Activated naive CD8-positive, alpha-beta T cell treated with anti-CD3 and anti-CD28 coated beads, Interleukin-2, amount 10 ng/mL, durations not matched to agents 7 days and 5 days (primary cell): ENCODE data around the gene CAVIN2. TPM values are rescaled to one million over a fixed set of nuclear protein-coding genes. Genes with fewer than 3 reads are reported as not detected.

Source experiments
- ATAC-seq: fragments of 150-1000 bp; cut with Tn5 transposase; one replicate; pipeline ENCODE4 v1.10.0; 2021; ENCODE audit warnings: low read depth, moderate library complexity
- POLR2A ChIA-PET: fragments of 350-600 bp; sonication (Branson Sonifier 250); formaldehyde crosslinking; loops from one replicate; lab custom pipeline; 2021; ENCODE audit warnings: antibody characterized with exemption; lab: Charles Lee
- DNase-seq: peaks from one replicate; pipeline ENCODE4 v3.0.0; 2021
- H3K27ac Mint-ChIP-seq: one replicate; pipeline ENCODE4 v1.8.0; 2022; ENCODE audit warnings: mild to moderate bottlenecking, mixed read lengths
- H3K27me3 Mint-ChIP-seq: one replicate; pipeline ENCODE4 v1.8.0; 2022; ENCODE audit warnings: mild to moderate bottlenecking, moderate library complexity, mixed read lengths
- H3K36me3 Mint-ChIP-seq: one replicate; pipeline ENCODE4 v1.8.0; 2021; ENCODE audit warnings: mild to moderate bottlenecking, mixed read lengths
- H3K4me1 Mint-ChIP-seq: one replicate; pipeline ENCODE4 v1.8.0; 2021; ENCODE audit warnings: mixed read lengths
- H3K4me3 Mint-ChIP-seq: one replicate; pipeline ENCODE4 v1.8.0; 2022; ENCODE audit warnings: mild to moderate bottlenecking, moderate library complexity, mixed read lengths
- H3K9me3 Mint-ChIP-seq: one replicate; pipeline ENCODE4 v1.8.0; 2021; ENCODE audit warnings: mixed read lengths
- total RNA-seq, 2 experiments: library from RNA; stranded (reverse); gene quantifications; one replicate each; pipeline ENCODE4 v1.2.3, GENCODE V29; 2021

CAVIN2 gene
- total RNA-seq: not detected

GRCh38 chr2:191846515-191847476 is at the start of gene CAVIN2:
Gene CAVIN2, minus strand, starts transcription at chr2:191847088. Its CDS starts 163 bp downstream, at chr2:191846925.
- H3K4me3 Mint-ChIP-seq: no peak within 1 kb of the TSS
- no peaks in the 10 kb centered on the region for H3K9me3 Mint-ChIP-seq
- H3K27me3 Mint-ChIP-seq: peaks cover 59% of the 10 kb centered on the region
- no peak within 1 kb of the TSS for H3K27ac Mint-ChIP-seq
- ATAC-seq (no peak), DNase-seq (no peak)
- POLR2A ChIA-PET: no interaction called here
- H3K4me1 Mint-ChIP-seq: no peaks in the 10 kb centered on the region
- no peaks in the 10 kb centered on the region for H3K36me3 Mint-ChIP-seq

GRCh38 chr2:191895743-191896142 is 48.9 kb upstream of the CAVIN2 start:
- Mint-ChIP-seq H3K9me3 (peaks cover 3% of the 10 kb centered on the region), H3K4me1 (no peaks in the 10 kb centered on the region), H3K36me3 (no peaks in the 10 kb centered on the region), H3K4me3 (no peak overlapping the region), H3K27ac (no peak overlapping the region), H3K27me3 (no peaks in the 10 kb centered on the region)
- no peak for DNase-seq
- POLR2A ChIA-PET: no interaction called here
- ATAC-seq: no peak

GRCh38 chr2:191895195-191895594 is 48.3 kb upstream of the CAVIN2 start:
- H3K4me3 Mint-ChIP-seq: no peak overlapping the region
- H3K36me3 Mint-ChIP-seq: no peaks in the 10 kb centered on the region
- DNase-seq: no peak

GRCh38 chr2:191894681-191895147 is 47.8 kb upstream of the CAVIN2 start:
- Mint-ChIP-seq H3K9me3 (no peaks in the 10 kb centered on the region), H3K27me3 (no peaks in the 10 kb centered on the region), H3K27ac (no peak overlapping the region), H3K36me3 (no peaks in the 10 kb centered on the region), H3K4me3 (no peak overlapping the region), H3K4me1 (no peaks in the 10 kb centered on the region)
- DNase-seq (no peak), ATAC-seq (no peak)
- POLR2A ChIA-PET: no interaction called here

More at GRCh38 chr2:191895195-191895594, 48.3 kb upstream of the CAVIN2 start:
- H3K27me3 Mint-ChIP-seq: no peaks in the 10 kb centered on the region
- no peak overlapping the region for H3K27ac Mint-ChIP-seq
- no peaks in the 10 kb centered on the region for H3K4me1 Mint-ChIP-seq
- no peaks in the 10 kb centered on the region for H3K9me3 Mint-ChIP-seq
- POLR2A ChIA-PET: no interaction called here
- ATAC-seq: no peak

GRCh38 chr2:191892391-191892790 is 45.5 kb upstream of the CAVIN2 start:
- H3K36me3 Mint-ChIP-seq: no peaks in the 10 kb centered on the region
- H3K27me3 Mint-ChIP-seq: no peaks in the 10 kb centered on the region
- ATAC-seq (no peak), DNase-seq (no peak)
- POLR2A ChIA-PET: no interaction called here
- H3K9me3 Mint-ChIP-seq: no peaks in the 10 kb centered on the region
- no peaks in the 10 kb centered on the region for H3K4me1 Mint-ChIP-seq
- no peak overlapping the region for H3K27ac Mint-ChIP-seq
- no peak overlapping the region for H3K4me3 Mint-ChIP-seq

- Mint-ChIP-seq H3K27me3 (no peaks in the 10 kb centered on the region), H3K27ac (no peak overlapping the region), H3K4me3 (no peak overlapping the region), H3K4me1 (no peaks in the 10 kb centered on the region), H3K9me3 (no peaks in the 10 kb centered on the region), H3K36me3 (no peaks in the 10 kb centered on the region)
- DNase-seq (no peak), ATAC-seq (no peak)
- POLR2A ChIA-PET: no interaction called here
Observed at GRCh38 chr2:191891656-191892055, 44.8 kb upstream of the CAVIN2 start.

GRCh38 chr2:191889931-191890330 is 43.0 kb upstream of the CAVIN2 start:
- Mint-ChIP-seq H3K27ac (no peak overlapping the region), H3K36me3 (no peaks in the 10 kb centered on the region), H3K4me3 (no peak overlapping the region), H3K9me3 (no peaks in the 10 kb centered on the region), H3K27me3 (peaks cover 2% of the 10 kb centered on the region), H3K4me1 (no peaks in the 10 kb centered on the region)
- POLR2A ChIA-PET: no interaction called here
- no peak for DNase-seq
- ATAC-seq: no peak

GRCh38 chr2:191888400-191889166 is 41.7 kb upstream of the CAVIN2 start:
- no peak overlapping the region for H3K4me3 Mint-ChIP-seq
- POLR2A ChIA-PET: no interaction called here
- no peaks in the 10 kb centered on the region for H3K9me3 Mint-ChIP-seq
- ATAC-seq (no peak), DNase-seq (no peak)
- peaks cover 2% of the 10 kb centered on the region for H3K27me3 Mint-ChIP-seq
- H3K27ac Mint-ChIP-seq: no peak overlapping the region
- H3K4me1 Mint-ChIP-seq: no peaks in the 10 kb centered on the region
- H3K36me3 Mint-ChIP-seq: no peaks in the 10 kb centered on the region

- ATAC-seq (no peak), DNase-seq (no peak)
- Mint-ChIP-seq H3K36me3 (no peaks in the 10 kb centered on the region), H3K27ac (no peak overlapping the region), H3K4me1 (no peaks in the 10 kb centered on the region), H3K4me3 (no peak overlapping the region), H3K27me3 (peaks cover 2% of the 10 kb centered on the region), H3K9me3 (no peaks in the 10 kb centered on the region)
- POLR2A ChIA-PET: no interaction called here
Observed at GRCh38 chr2:191885650-191886049, 38.8 kb upstream of the CAVIN2 start.

GRCh38 chr2:191885098-191885497 is 38.2 kb upstream of the CAVIN2 start:
- ATAC-seq (no peak), DNase-seq (no peak)
- POLR2A ChIA-PET: no interaction called here
- Mint-ChIP-seq H3K27me3 (peaks cover 2% of the 10 kb centered on the region), H3K4me3 (no peak overlapping the region), H3K9me3 (no peaks in the 10 kb centered on the region), H3K27ac (no peak overlapping the region), H3K4me1 (no peaks in the 10 kb centered on the region), H3K36me3 (no peaks in the 10 kb centered on the region)

GRCh38 chr2:191881982-191882816 is 35.3 kb upstream of the CAVIN2 start:
- H3K4me1 Mint-ChIP-seq: no peaks in the 10 kb centered on the region
- H3K4me3 Mint-ChIP-seq: no peak overlapping the region
- no peak overlapping the region for H3K27ac Mint-ChIP-seq
- no peak for DNase-seq
- no peaks in the 10 kb centered on the region for H3K9me3 Mint-ChIP-seq
- no peak for ATAC-seq
- peaks cover 6% of the 10 kb centered on the region for H3K27me3 Mint-ChIP-seq
- POLR2A ChIA-PET: no interaction called here
- no peaks in the 10 kb centered on the region for H3K36me3 Mint-ChIP-seq

GRCh38 chr2:191878548-191879279 is 31.8 kb upstream of the CAVIN2 start:
- Mint-ChIP-seq H3K27me3 (peaks cover 4% of the 10 kb centered on the region), H3K4me3 (no peak overlapping the region), H3K36me3 (no peaks in the 10 kb centered on the region), H3K4me1 (no peaks in the 10 kb centered on the region), H3K27ac (no peak overlapping the region), H3K9me3 (no peaks in the 10 kb centered on the region)
- ATAC-seq (no peak), DNase-seq (no peak)
- POLR2A ChIA-PET: no interaction called here
